Heart right ventricle (tissue), 16 donors: ENCODE data around the gene MRPL38. TPM values are rescaled to one million over a fixed set of nuclear protein-coding genes. Genes with fewer than 3 reads are reported as not detected.

ENCODE experiments used
- ATAC-seq, 8 donors: fragments of 200-7000 bp; cut with Tn5 transposase; one replicate each; pipeline ENCODE4 v1.9.1; 2020; ENCODE audit warnings: mild to moderate bottlenecking in 8 of 8, moderate library complexity in 8 of 8, moderate number of reproducible peaks in 1 of 8
- DNase-seq, 2 donors: peaks; one replicate each; pipeline ENCODE4 v3.0.0-alpha.2; 2020
- H3K27ac ChIP-seq, 10 donors: fragments of 200-600 bp; sonication (generic) in 2 of 10; one replicate each; pipeline versions ENCODE4 v1.5.0 to v1.8.0; 2020 to 2022; ENCODE audit warnings: mild to moderate bottlenecking in 3 of 10
- H3K27me3 ChIP-seq, 7 donors: fragments of 200-600 bp; one replicate each; pipeline ENCODE4 v1.8.0; 2021 to 2022; ENCODE audit warnings: mild to moderate bottlenecking in 2 of 7
- H3K36me3 ChIP-seq, 9 donors: fragments of 200-600 bp; sonication (generic) in 1 of 9; one replicate each; pipeline versions ENCODE4 v1.5.0 to v1.8.0; 2020 to 2022; ENCODE audit warnings: mild to moderate bottlenecking in 2 of 9
- H3K4me1 ChIP-seq, 9 donors: fragments of 200-600 bp; sonication (generic) in 1 of 9; one replicate each; pipeline versions ENCODE4 v1.5.0 to v1.8.0; 2020 to 2022; ENCODE audit warnings: mild to moderate bottlenecking in 4 of 9
- H3K4me3 ChIP-seq, 10 donors: fragments of 200-600 bp; sonication (generic) in 2 of 10; one replicate each; pipeline versions ENCODE4 v1.5.0 to v1.8.0; 2020 to 2022; ENCODE audit warnings: mild to moderate bottlenecking in 7 of 10, moderate library complexity in 2 of 10
- H3K9me3 ChIP-seq, 11 donors: fragments of 200-600 bp in 10 of 11; sonication (generic) in 2 of 11; one replicate each; pipeline versions ENCODE4 v1.5.0 to v1.8.0; 2013 to 2022; ENCODE audit warnings: mild to moderate bottlenecking in 2 of 11, control low read depth in 1 of 11, moderate library complexity in 1 of 11
- WGBS, 2 donors: extraction: QIAGEN DNeasy Blood & Tissue Kit; methylation state at CpG; one replicate each; pipeline ENCODE4 v1.1.7; 2013; ENCODE audit warnings: inconsistent platforms in 1 of 2; 5-methylcytosine and 5-hydroxymethylcytosine counted together
- intact Hi-C, 10 donors: fragments of 100-400 bp; cut with DNase I; formaldehyde crosslinking; loops; one replicate each; pipeline versions ENCODE4 v1.11.1 to v1.14.2; 2022
- polyA plus RNA-seq, 2 donors: library from polyadenylated mRNA; stranded (reverse); fragments of 200-250 nt; gene quantifications; one replicate each; pipeline ENCODE4 v1.2.3, GENCODE V29; 2013
- total RNA-seq, 10 donors: library from RNA; stranded (reverse); fragmentation: NEBNext Ultra II Directional in 3 of 10; extraction: Animal tissue kit (Norgen Biotek cat#: 25700) in 3 of 10; gene quantifications; one replicate each; pipeline versions ENCODE4 v1.2.1 to v1.2.4, GENCODE V29; 2021 to 2023
- TF ChIP-seq, protein P1 (sequence below), 9 donors: fragments of 200-600 bp; sonication (generic) in 2 of 9; IDR thresholded peaks; one replicate each; pipeline versions ENCODE4 v1.5.0 to v1.8.0; 2021 to 2022; ENCODE audit warnings: antibody characterized with exemption in 9 of 9, mild to moderate bottlenecking in 5 of 9, moderate library complexity in 1 of 9
- donor health status: Arrhythmogenic right ventricular cardiomyopathy.
- donor health status: ischemic (EF 13 %, LVEDD 7.1; RV severe dilation, severe dysfunction).
- donor health status: healthy with polysubstance abuse.
- donor health status: DM: no; HTN: yes; CAD: no.
- donor health status: DM: no; HTN: no; CAD: no.
- donor health status: ischemic (EF 25% LVEDD 6.9; RV normal size, moderate dysfunction).
- donor health status: ischemic (EF 25% LVEDD 5.7; RV mildly dilated, moderate dysfunction).
- donor health status: healthy.
- donor health status: DM: yes; HTN: yes; CAD: no.
- donor health status: Ischemic cardiomyopathy.
- donor health status: ischemic (EF 35%, LVEDD 5.7; RV mildly dilated, moderate dysfunction).
- donor health status: nonischemic (EF 11% LVEDD 7.7; RV severe dilation, severe dysfunction).
- donor health status: DM: yes; HTN: yes; CAD: no.
- donor health status: PGD.
- donor health status: ischemic (EF 29% LVEDD 5.4; RV normal size, mild dysfunction).
- donor health status: nonischemic (EF 23%, LVEDD 6.1; RV moderate dilation, normal function).

The MRPL38 gene
- total and polyA plus RNA-seq, 12 donors = 86.0 to 160 (median 96.5) TPM

DNA sequence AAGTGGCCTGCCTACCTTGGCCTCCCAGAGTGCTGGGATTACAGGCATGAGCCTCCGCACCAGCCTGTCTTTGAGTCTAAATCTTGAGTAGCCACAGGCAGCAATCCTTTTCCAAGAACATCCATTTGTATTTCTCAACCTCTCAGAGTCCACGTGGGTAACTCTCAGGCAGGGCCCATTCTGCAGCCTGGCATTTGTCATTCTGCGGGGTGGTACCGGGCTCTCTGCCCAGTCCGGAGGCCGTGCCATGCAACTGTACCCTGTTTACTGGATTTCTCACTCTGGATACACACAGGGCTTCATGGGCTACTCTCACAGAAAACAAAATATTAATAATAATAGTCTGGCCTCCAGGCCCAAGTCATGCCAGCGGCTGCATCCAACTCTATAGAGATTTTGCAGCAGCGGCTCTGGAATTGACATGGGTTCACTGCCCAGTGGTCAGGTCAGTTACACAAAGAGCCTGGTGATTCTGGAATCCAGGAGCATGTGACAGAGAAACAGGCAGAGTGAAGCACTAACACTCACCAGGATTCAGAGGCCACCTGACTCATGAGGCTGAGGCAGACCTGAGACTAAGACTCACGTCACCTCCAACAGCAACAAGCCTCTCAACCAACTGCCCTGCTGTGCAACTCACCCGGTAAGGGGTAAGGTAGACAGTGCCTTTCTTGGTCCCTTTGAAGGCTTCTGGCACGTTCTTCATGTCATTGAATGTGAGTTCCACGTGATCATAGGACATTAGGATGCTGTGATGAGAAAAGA lies 53.6 kb downstream of the MRPL38 start:
- TF ChIP-seq, protein P1, sequence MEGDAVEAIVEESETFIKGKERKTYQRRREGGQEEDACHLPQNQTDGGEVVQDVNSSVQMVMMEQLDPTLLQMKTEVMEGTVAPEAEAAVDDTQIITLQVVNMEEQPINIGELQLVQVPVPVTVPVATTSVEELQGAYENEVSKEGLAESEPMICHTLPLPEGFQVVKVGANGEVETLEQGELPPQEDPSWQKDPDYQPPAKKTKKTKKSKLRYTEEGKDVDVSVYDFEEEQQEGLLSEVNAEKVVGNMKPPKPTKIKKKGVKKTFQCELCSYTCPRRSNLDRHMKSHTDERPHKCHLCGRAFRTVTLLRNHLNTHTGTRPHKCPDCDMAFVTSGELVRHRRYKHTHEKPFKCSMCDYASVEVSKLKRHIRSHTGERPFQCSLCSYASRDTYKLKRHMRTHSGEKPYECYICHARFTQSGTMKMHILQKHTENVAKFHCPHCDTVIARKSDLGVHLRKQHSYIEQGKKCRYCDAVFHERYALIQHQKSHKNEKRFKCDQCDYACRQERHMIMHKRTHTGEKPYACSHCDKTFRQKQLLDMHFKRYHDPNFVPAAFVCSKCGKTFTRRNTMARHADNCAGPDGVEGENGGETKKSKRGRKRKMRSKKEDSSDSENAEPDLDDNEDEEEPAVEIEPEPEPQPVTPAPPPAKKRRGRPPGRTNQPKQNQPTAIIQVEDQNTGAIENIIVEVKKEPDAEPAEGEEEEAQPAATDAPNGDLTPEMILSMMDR (IDR thresholded peaks at IDR 0.05) = no peak
- WGBS, 2 donors = 66 to 72% methylated on average over 12 of the region's 12 CpGs
- Histone ChIP-seq H3K36me3 (peaks cover 0 to 74% (median 34%) of the 10 kb centered on the region in 9 donors), H3K4me3 (no peak overlapping the region), H3K27ac (peak overlapping the region; percentile 58 to 92 (median 82)), H3K4me1 (peaks cover 52 to 90% (median 83%) of the 10 kb centered on the region in 9 donors), H3K27me3 (no peaks in the 10 kb centered on the region), H3K9me3 (no peaks in the 10 kb centered on the region)
- ATAC-seq (peak in 2 of 8 donors; percentile 6 to 11), DNase-seq (peak in 1 of 2 donors; percentile 44)
- intact Hi-C loops = no loop called here

- peak overlapping the region in 2 of 10 donors; percentile 0 for H3K4me3 ChIP-seq
- 53 to 61% methylated on average over 9 of the region's 9 CpGs for WGBS, 2 donors
- H3K36me3 ChIP-seq = peaks cover 0 to 83% (median 34%) of the 10 kb centered on the region in 9 donors
- H3K4me1 ChIP-seq = peaks cover 65 to 100% (median 96%) of the 10 kb centered on the region in 9 donors
- intact Hi-C loops = loop anchor here in 1 of 10 donors (5.0 kb wide), 1 partner anchor 72 kb away; a partner anchor contains a TSS
- H3K9me3 ChIP-seq = no peaks in the 10 kb centered on the region
- peak overlapping the region; percentile 20 to 92 (median 86) for H3K27ac ChIP-seq
- DNase-seq (no peak), ATAC-seq (no peak)
- TF ChIP-seq, protein P1 (IDR thresholded peaks at IDR 0.05) = no peak
- H3K27me3 ChIP-seq = no peaks in the 10 kb centered on the region
Measured at GRCh38 chr17:75849724-75850123, 55.0 kb downstream of the MRPL38 start.

- no peak for ATAC-seq
Measured at GRCh38 chr17:75849279-75849646, 55.4 kb downstream of the MRPL38 start.

More at GRCh38 chr17:75849279-75849646, 55.4 kb downstream of the MRPL38 start:
- 69 to 71% methylated on average over 11 of the region's 11 CpGs for WGBS, 2 donors
- intact Hi-C loops = loop anchor here in 1 of 10 donors (5.0 kb wide), 1 partner anchor 72 kb away; a partner anchor contains a TSS
- Histone ChIP-seq H3K4me3 (peak overlapping the region in 2 of 10 donors; percentile 0), H3K36me3 (peaks cover 0 to 83% (median 34%) of the 10 kb centered on the region in 9 donors), H3K27ac (peak overlapping the region; percentile 20 to 92 (median 86)), H3K9me3 (no peaks in the 10 kb centered on the region), H3K27me3 (no peaks in the 10 kb centered on the region), H3K4me1 (peaks cover 68 to 100% (median 96%) of the 10 kb centered on the region in 9 donors)
- no peak for DNase-seq
- TF ChIP-seq, protein P1 (IDR thresholded peaks at IDR 0.05) = no peak

Other genes with a start within 250 kb of the MRPL38 start
- 10 to 100 TPM in 8 of 10 donors, 1 to 10 TPM in 2; 9.2 to 14.4 (median 10.7) TPM for gene RECQL5, start 237.7 kb downstream of the MRPL38 start, total RNA-seq
- 10 to 100 TPM in 1 of 2 donors, 1 to 10 TPM in 1; 6.3 to 32.1 TPM for gene RECQL5, start 237.7 kb downstream of the MRPL38 start, polyA plus RNA-seq
- gene SAP30BP, start 237.5 kb downstream of the MRPL38 start, total RNA-seq = 10 to 100 TPM; 41.7 to 64.4 (median 55.8) TPM
- 100 to 1,000 TPM in 1 of 2 donors, 10 to 100 TPM in 1; 78.4 to 115 TPM for gene SAP30BP, start 237.5 kb downstream of the MRPL38 start, polyA plus RNA-seq
- 10 to 100 TPM in 2 of 10 donors, 1 to 10 TPM in 8; 4.7 to 11.3 (median 9.0) TPM for gene ITGB4, start 183.4 kb downstream of the MRPL38 start, total RNA-seq
- gene ITGB4, start 183.4 kb downstream of the MRPL38 start, polyA plus RNA-seq = 10 to 100 TPM in 1 of 2 donors, 1 to 10 TPM in 1; 4.6 to 17.0 TPM
- gene GALK1, start 139.7 kb downstream of the MRPL38 start, total RNA-seq = 10 to 100 TPM in 6 of 10 donors, 1 to 10 TPM in 4; 5.2 to 26.4 (median 11.3) TPM
- 10 to 100 TPM; 29.2 to 44.6 TPM for gene GALK1, start 139.7 kb downstream of the MRPL38 start, polyA plus RNA-seq
- 10 to 100 TPM; 11.6 to 19.1 (median 14.7) TPM for gene UNK, start 120.1 kb downstream of the MRPL38 start, total RNA-seq
- gene UNK, start 120.1 kb downstream of the MRPL38 start, polyA plus RNA-seq = 10 to 100 TPM; 12.9 to 21.3 TPM
- gene UNC13D, start 60.5 kb downstream of the MRPL38 start, total RNA-seq = 10 to 100 TPM in 3 of 10 donors, 1 to 10 TPM in 7; 5.5 to 20.7 (median 8.5) TPM
- 10 to 100 TPM in 1 of 2 donors, 1 to 10 TPM in 1; 3.0 to 12.6 TPM for gene UNC13D, start 60.5 kb downstream of the MRPL38 start, polyA plus RNA-seq
- 100 to 1,000 TPM; 130 to 210 (median 173) TPM for gene WBP2, start 49.5 kb downstream of the MRPL38 start, total RNA-seq
- gene WBP2, start 49.5 kb downstream of the MRPL38 start, polyA plus RNA-seq = 100 to 1,000 TPM; 155 to 205 TPM
- 10 to 100 TPM in 9 of 10 donors, 1 to 10 TPM in 1; 9.3 to 53.1 (median 21.5) TPM for gene TRIM47, start 26.3 kb downstream of the MRPL38 start, total RNA-seq
- 10 to 100 TPM; 22.4 to 48.7 TPM for gene TRIM47, start 26.3 kb downstream of the MRPL38 start, polyA plus RNA-seq
- 10 to 100 TPM in 1 of 10 donors, 1 to 10 TPM in 9; 5.1 to 12.7 (median 8.9) TPM for gene TRIM65, start 7.9 kb downstream of the MRPL38 start, total RNA-seq
- gene TRIM65, start 7.9 kb downstream of the MRPL38 start, polyA plus RNA-seq = 10 to 100 TPM in 1 of 2 donors, 1 to 10 TPM in 1; 5.6 to 16.7 TPM
- gene FBF1, start 36.2 kb upstream of the MRPL38 start, total RNA-seq = 1 to 10 TPM; 2.1 to 6.3 (median 2.8) TPM
- gene FBF1, start 36.2 kb upstream of the MRPL38 start, polyA plus RNA-seq = 1 to 10 TPM; 1.6 to 8.3 TPM
- gene ACOX1, start 74.3 kb upstream of the MRPL38 start, total RNA-seq = 100 to 1,000 TPM in 1 of 10 donors, 10 to 100 TPM in 9; 76.0 to 105 (median 94.0) TPM
- 10 to 100 TPM; 11.1 to 45.8 TPM for gene ACOX1, start 74.3 kb upstream of the MRPL38 start, polyA plus RNA-seq
- 10 to 100 TPM in 3 of 10 donors, 1 to 10 TPM in 7; 4.4 to 13.3 (median 9.0) TPM for gene TEN1, start 74.4 kb upstream of the MRPL38 start, total RNA-seq
- gene TEN1, start 74.4 kb upstream of the MRPL38 start, polyA plus RNA-seq = 10 to 100 TPM; 19.5 to 20.1 TPM
- gene CDK3, start 96.0 kb upstream of the MRPL38 start, total RNA-seq = 1 to 10 TPM in 7 of 10 donors, under 1 TPM in 3; 0.52 to 2.2 (median 1.3) TPM
- 10 to 100 TPM in 1 of 2 donors, 1 to 10 TPM in 1; 2.4 to 11.3 TPM for gene CDK3, start 96.0 kb upstream of the MRPL38 start, polyA plus RNA-seq
- under 1 TPM in 4 of 10 donors, not detected in 6; 0.04 to 0.31 (median 0.05) TPM for gene EVPL, start 122.4 kb upstream of the MRPL38 start, total RNA-seq
- under 1 TPM; 0.04 to 0.07 TPM for gene EVPL, start 122.4 kb upstream of the MRPL38 start, polyA plus RNA-seq
- gene SRP68, start 167.6 kb upstream of the MRPL38 start, total RNA-seq = 10 to 100 TPM; 53.6 to 69.7 (median 63.1) TPM
- 10 to 100 TPM; 26.2 to 62.1 TPM for gene SRP68, start 167.6 kb upstream of the MRPL38 start, polyA plus RNA-seq
- not detected for gene GALR2, start 169.9 kb upstream of the MRPL38 start, total RNA-seq
- under 1 TPM in 1 of 2 donors, not detected in 1; 0.10 TPM for gene GALR2, start 169.9 kb upstream of the MRPL38 start, polyA plus RNA-seq
- not detected for gene ZACN, start 174.3 kb upstream of the MRPL38 start, total RNA-seq
- 1 to 10 TPM; 1.1 to 1.6 TPM for gene ZACN, start 174.3 kb upstream of the MRPL38 start, polyA plus RNA-seq
- gene EXOC7, start 198.9 kb upstream of the MRPL38 start, total RNA-seq = 10 to 100 TPM; 66.4 to 97.5 (median 87.9) TPM
- 10 to 100 TPM; 37.9 to 55.6 TPM for gene EXOC7, start 198.9 kb upstream of the MRPL38 start, polyA plus RNA-seq
- gene FOXJ1, start 236.4 kb upstream of the MRPL38 start, total RNA-seq = not detected
- gene FOXJ1, start 236.4 kb upstream of the MRPL38 start, polyA plus RNA-seq = under 1 TPM in 1 of 2 donors, not detected in 1; 0.03 TPM